GM12891 (cell line): Measurements from ENCODE around the gene C15orf40.

Experiments
- PAX5 ChIP-seq: IDR thresholded peaks from 2 replicates; pipeline ENCODE4 v1.6.1; 2011; ENCODE audit warnings: low read length, moderate library complexity, mild to moderate bottlenecking; ENCODE audit not compliant: insufficient read depth, severe bottlenecking
- POLR2A ChIP-seq: IDR thresholded peaks from 2 replicates; pipeline ENCODE4 v1.6.1; 2011; ENCODE audit warnings: low read depth, low read length, control low read depth
- POLR2AphosphoS5 ChIP-seq: IDR thresholded peaks from 2 replicates; pipeline ENCODE4 v1.6.1; 2011; ENCODE audit warnings: low read depth, low read length, control low read depth
- POU2F2 ChIP-seq: IDR thresholded peaks from 2 replicates; pipeline ENCODE4 v1.6.1; 2011; ENCODE audit warnings: low read depth, mild to moderate bottlenecking, control low read depth, low read length, moderate library complexity
- TAF1 ChIP-seq: IDR thresholded peaks from 2 replicates; pipeline ENCODE4 v1.6.1; 2011; ENCODE audit warnings: low read depth, low read length, control low read depth

- TF ChIP-seq POLR2A = no peak
- no peak for TF ChIP-seq POLR2AphosphoS5
- no peak for TF ChIP-seq PAX5
- TF ChIP-seq TAF1 = no peak
- no peak for TF ChIP-seq POU2F2
These were observed 18.9 kb downstream of the C15orf40 start for GRCh38 chr15:82992436-82992998.
